Calu3 (cell line): Measurements from ENCODE around the gene CCHCR1. TPM values are rescaled to one million over a fixed set of nuclear protein-coding genes. Genes with fewer than 3 reads are reported as not detected.
"Not testable (repeated sequence)": the region's sequence is repeated elsewhere in the genome, so short reads cannot be mapped to it uniquely, and the experiment has no call there.

Experiments used
- BruUV-seq: library from RNA; stranded (reverse); fragments of 400-500 nt; replicated peaks from 2 replicates; lab custom pipeline; 2021; lab: Mats Ljungman, UMichigan
- CTCF ChIA-PET: fragments of 300-600 bp; sonication (Branson Sonifier 250); formaldehyde crosslinking; loops from one replicate; lab custom pipeline; 2022; ENCODE audit warnings: antibody characterized with exemption; lab: Charles Lee
- DNase-seq: peaks from one replicate; pipeline ENCODE4 v3.0.0; 2022
- H3K27ac Mint-ChIP-seq: one replicate; pipeline ENCODE4 v1.8.0; 2022; ENCODE audit warnings: mixed read lengths; ENCODE audit not compliant: unreplicated experiment
- H3K27me3 Mint-ChIP-seq: one replicate; pipeline ENCODE4 v1.8.0; 2022; ENCODE audit warnings: mixed read lengths; ENCODE audit not compliant: unreplicated experiment
- H3K36me3 Mint-ChIP-seq: one replicate; pipeline ENCODE4 v1.8.0; 2022; ENCODE audit warnings: mild to moderate bottlenecking, moderate library complexity, mixed read lengths; ENCODE audit not compliant: insufficient read depth, unreplicated experiment
- H3K4me1 Mint-ChIP-seq: one replicate; pipeline ENCODE4 v1.8.0; 2022; ENCODE audit warnings: mild to moderate bottlenecking, low read depth, mixed read lengths; ENCODE audit not compliant: unreplicated experiment
- H3K4me3 Mint-ChIP-seq: one replicate; pipeline ENCODE4 v1.8.0; 2022; ENCODE audit warnings: mild to moderate bottlenecking, low read depth, moderate library complexity, mixed read lengths; ENCODE audit not compliant: unreplicated experiment
- H3K9me3 Mint-ChIP-seq: one replicate; pipeline ENCODE4 v1.8.0; 2022; ENCODE audit warnings: low read depth, mixed read lengths; ENCODE audit not compliant: unreplicated experiment
- intact Hi-C: fragments of 100-400 bp; cut with micrococcal nuclease; formaldehyde crosslinking; loops from one replicate; pipeline ENCODE4 v1.10.0; 2022; ENCODE audit not compliant: unreplicated experiment
- total RNA-seq: library from RNA; stranded (reverse); gene quantifications from 2 replicates; pipeline ENCODE4 v1.2.3, GENCODE V29; 2022
- TF ChIP-seq, protein P1 (sequence below): fragments of 200-600 bp; IDR thresholded peaks from one replicate; pipeline ENCODE4 v1.8.0; 2022; ENCODE audit warnings: antibody characterized with exemption; ENCODE audit not compliant: unreplicated experiment

CCHCR1 gene
- total RNA-seq, 1 experiment from 2014 or later = 105 TPM

DNA sequence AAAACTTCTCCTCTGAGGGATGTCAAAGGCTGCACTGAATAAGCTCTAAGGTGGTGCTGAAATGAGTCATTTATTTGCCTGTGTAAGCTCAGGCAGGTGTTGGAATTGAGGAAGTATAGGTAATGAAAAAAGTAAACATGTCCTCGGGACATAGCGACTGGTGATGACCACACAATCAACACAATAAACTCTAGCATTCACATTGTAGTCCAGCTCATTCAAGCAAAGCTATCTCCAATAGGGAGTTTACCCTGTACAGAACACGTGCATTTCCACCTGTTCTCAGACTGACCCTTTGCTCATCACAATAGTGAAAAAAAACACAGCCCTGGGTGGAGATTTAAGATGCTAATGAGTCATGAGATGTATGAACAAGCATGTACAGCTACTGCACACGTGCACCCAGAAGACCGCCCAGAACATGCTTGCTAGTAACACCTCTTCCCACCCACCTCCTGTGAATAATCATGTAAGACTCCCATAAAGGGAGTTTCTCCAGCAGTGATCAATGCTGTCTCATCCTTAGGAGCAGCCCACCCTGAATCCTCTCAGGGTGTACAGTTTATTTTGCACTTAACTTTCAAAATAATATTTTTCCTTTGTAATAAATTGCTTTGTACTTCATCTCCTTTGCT lies 45.9 kb upstream of the CCHCR1 start:
- peaks cover 52% of the 10 kb centered on the region for H3K36me3 Mint-ChIP-seq
- no peaks in the 10 kb centered on the region for H3K27me3 Mint-ChIP-seq

DNA sequence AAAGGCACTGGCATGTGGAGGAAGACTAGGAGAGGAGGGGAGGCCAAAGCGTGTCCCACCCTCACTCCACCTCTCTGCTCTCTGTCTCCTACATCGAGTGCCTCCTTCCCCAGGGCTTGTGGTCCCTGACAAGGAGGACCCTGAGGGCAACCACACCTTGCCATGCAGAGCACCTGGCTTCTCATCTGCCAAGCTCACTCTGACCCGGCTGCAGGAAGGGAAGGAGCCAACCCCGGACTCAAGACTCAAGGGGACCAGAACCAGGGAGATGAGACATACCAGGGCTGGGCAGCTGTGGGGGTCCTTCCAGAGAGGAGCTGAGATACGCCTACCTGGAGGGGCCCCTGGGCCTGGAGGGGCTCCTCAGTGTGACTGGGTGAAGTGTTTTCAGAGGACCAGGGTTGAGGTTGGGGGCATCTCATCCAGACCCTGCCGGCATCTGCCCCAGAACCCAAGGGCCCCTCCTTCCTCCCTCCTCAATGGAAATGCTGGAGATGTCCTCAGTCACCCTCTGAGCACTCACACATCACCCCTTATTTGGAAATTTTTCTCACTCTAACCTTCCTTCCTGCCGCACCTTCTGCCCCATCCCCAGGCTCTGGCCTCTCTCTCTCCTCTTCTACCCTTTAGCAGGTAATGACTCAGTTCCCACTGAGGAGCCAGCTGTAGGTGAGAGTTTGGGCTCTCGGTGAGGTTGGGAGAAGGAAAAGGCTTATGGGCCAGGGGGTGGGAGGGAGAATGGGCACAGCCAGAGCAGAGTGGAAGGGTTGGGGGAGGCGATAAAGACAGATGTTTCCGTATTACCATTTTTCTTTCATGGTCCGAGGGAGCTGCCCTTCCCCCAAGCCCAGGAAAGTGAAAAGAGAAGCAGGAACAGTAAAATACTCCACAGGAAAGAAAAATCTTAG lies 44.9 kb upstream of the CCHCR1 start:
- Mint-ChIP-seq H3K27me3 (no peaks in the 10 kb centered on the region), H3K4me3 (peak overlapping the region; percentile 75), H3K9me3 (no peaks in the 10 kb centered on the region), H3K36me3 (peaks cover 58% of the 10 kb centered on the region), H3K4me1 (peaks cover 76% of the 10 kb centered on the region), H3K27ac (peak overlapping the region; percentile 99)
- intact Hi-C loops = loop anchor here (1.0 to 2.0 kb wide), 2 partner anchors 44 to 70 kb away; partner anchors contain the start of gene HLA-C
- CTCF ChIA-PET = interaction anchor here (0.6 to 2.7 kb wide), 13 partner anchors 10 to 705 kb away, joined by 3 to 20 read pairs (median 5); partner anchors contain the start of gene PSORS1C1
- no TSS peak for BruUV-seq
- TF ChIP-seq, protein P1, sequence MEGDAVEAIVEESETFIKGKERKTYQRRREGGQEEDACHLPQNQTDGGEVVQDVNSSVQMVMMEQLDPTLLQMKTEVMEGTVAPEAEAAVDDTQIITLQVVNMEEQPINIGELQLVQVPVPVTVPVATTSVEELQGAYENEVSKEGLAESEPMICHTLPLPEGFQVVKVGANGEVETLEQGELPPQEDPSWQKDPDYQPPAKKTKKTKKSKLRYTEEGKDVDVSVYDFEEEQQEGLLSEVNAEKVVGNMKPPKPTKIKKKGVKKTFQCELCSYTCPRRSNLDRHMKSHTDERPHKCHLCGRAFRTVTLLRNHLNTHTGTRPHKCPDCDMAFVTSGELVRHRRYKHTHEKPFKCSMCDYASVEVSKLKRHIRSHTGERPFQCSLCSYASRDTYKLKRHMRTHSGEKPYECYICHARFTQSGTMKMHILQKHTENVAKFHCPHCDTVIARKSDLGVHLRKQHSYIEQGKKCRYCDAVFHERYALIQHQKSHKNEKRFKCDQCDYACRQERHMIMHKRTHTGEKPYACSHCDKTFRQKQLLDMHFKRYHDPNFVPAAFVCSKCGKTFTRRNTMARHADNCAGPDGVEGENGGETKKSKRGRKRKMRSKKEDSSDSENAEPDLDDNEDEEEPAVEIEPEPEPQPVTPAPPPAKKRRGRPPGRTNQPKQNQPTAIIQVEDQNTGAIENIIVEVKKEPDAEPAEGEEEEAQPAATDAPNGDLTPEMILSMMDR = no peak
- peak; percentile 65 for DNase-seq

More for the DNA sequence above, 45.9 kb upstream of the CCHCR1 start:
- Mint-ChIP-seq H3K4me3 (peak overlapping the region; percentile 75), H3K4me1 (peaks cover 75% of the 10 kb centered on the region), H3K9me3 (no peaks in the 10 kb centered on the region), H3K27ac (peak overlapping the region; percentile 99)
- CTCF ChIA-PET = interaction anchor here (0.6 to 2.7 kb wide), 13 partner anchors 11 to 704 kb away, joined by 3 to 20 read pairs (median 5); partner anchors contain the start of gene PSORS1C1
- DNase-seq = peak; percentile 72
- TF ChIP-seq, protein P1 = no peak
- intact Hi-C loops = loop anchor here (1.0 to 2.0 kb wide), 2 partner anchors 43 to 69 kb away; partner anchors contain the start of gene HLA-C
- TSS peak; percentile 58 for BruUV-seq

DNA sequence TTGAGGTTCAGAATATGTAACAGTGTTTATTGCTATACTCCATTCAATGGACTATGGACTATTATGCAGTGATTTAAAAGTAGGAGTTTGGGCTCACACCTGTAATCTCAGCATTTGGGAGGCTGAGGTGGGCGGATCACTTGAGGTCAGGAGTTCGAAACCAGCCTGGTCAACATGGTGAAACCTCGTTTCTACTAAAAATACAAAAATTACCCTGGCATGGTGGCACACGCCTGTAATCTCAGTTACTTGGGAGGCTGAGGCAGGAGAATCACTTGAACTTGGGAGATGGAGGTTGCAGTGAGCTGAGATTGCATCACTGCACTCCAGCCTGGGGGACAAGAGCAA lies 41.5 kb upstream of the CCHCR1 start:
- CTCF ChIA-PET = interaction anchor here (1.0 kb wide), 1 partner anchor 167 kb away, joined by 3 read pairs; no protein-coding TSS in a partner anchor
- H3K27me3 Mint-ChIP-seq, intact Hi-C loops: not testable (repeated sequence)

DNA sequence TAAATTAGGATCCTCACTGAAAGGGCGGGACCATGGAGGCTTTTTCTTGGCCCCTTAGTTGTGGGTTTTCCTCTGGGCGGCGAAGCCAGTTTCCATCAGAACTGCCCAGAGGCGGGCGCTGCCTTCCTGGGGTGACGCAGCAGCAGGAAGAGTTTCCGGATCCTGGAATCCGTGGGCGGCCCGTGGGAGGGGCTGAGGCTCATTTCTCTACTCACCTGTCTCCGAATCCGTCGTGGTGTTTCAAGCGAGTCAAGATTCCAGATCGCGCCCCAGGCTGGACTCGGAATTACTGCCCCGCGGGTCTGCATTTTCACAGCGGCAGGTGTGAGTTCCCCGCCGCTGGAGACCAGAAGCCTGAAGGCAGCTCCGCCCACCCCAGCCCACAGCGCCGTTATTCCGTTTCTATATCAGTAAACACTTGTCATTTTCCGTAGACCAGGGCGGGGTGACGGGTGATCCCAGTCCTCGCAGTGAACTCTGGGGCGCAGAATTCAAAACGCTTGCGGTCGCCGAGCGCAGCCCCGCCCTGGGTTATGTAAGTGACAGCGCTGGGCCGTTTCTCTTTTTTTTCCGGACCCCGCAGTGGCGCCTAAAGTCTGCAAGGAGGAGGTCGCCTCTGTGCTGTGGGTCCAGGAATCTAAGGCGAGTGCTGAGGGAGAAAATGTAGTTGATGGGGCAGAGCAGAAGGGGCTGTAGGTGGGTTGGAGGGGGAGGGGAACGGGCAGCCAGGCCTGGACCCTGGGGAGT lies 40.1 kb upstream of the CCHCR1 start:
- Mint-ChIP-seq H3K27me3 (no peaks in the 10 kb centered on the region), H3K27ac (peak overlapping the region; percentile 33), H3K36me3 (peaks cover 45% of the 10 kb centered on the region), H3K4me1 (peaks cover 61% of the 10 kb centered on the region), H3K4me3 (peak overlapping the region; percentile 88), H3K9me3 (peaks cover 3% of the 10 kb centered on the region)
- CTCF ChIA-PET = interaction anchor here (0.6 to 3.5 kb wide), 4 partner anchors 30 to 181 kb away, joined by 3 to 77 read pairs (median 4); no protein-coding TSS in a partner anchor
- TF ChIP-seq, protein P1 = no peak
- BruUV-seq = TSS peak; percentile 87
- peak; percentile 95 for DNase-seq
- intact Hi-C loops = loop anchor here (1.0 kb wide), 1 partner anchor 170 kb away; no protein-coding TSS in a partner anchor

More for the DNA sequence above, 41.5 kb upstream of the CCHCR1 start:
- DNase-seq, H3K9me3 Mint-ChIP-seq, BruUV-seq: not testable (repeated sequence)
- Mint-ChIP-seq H3K4me3 (peak overlapping the region; percentile 88), H3K4me1 (peaks cover 74% of the 10 kb centered on the region), H3K36me3 (peaks cover 58% of the 10 kb centered on the region), H3K27ac (peak overlapping the region; percentile 45)

DNA sequence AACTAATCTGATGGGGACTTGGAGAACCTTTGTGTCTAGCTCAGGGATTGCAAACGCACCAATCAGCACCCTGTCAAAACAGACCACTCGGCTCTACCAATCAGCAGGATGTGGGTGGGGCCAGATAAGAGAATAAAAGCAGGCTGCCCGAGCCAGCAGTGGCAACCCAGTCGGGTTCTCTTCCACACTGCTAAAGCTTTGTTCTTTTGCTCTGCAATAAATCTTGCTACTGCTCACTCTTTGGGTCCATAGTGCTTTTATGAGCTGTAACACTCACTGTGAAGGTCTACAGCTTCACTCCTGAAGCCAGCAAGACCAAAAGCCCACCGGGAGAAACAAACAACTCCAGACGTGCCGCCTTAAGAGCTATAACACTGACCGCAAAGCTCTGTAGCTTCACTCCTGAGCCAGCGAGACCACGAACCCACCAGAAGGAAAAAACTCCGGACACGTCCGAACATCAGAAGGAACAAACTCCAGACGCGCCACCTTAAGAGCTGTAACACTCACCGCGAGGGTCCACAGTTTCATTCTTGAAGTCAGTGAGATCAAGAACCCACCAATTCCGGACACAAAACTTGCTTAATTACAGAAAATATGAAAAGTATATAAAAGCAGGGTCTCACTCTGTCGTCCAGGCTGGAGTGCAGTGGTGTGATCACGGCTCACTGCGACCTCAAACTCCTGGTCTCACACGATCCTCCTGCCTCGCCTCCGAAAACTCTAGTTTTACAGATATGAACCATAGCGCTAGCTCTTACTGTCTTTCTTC lies 38.8 kb upstream of the CCHCR1 start:
- intact Hi-C loops = loop anchor here (1.0 kb wide), 1 partner anchor 171 kb away; no protein-coding TSS in a partner anchor
- DNase-seq, BruUV-seq, H3K27me3 Mint-ChIP-seq, H3K9me3 Mint-ChIP-seq: not testable (repeated sequence)
- peak overlapping the region; percentile 88 for H3K4me3 Mint-ChIP-seq
- H3K4me1 Mint-ChIP-seq = peaks cover 48% of the 10 kb centered on the region
- peak overlapping the region; percentile 33 for H3K27ac Mint-ChIP-seq
- peaks cover 40% of the 10 kb centered on the region for H3K36me3 Mint-ChIP-seq
- CTCF ChIA-PET = interaction anchor here (0.9 to 3.5 kb wide), 5 partner anchors 50 to 176 kb away, joined by 3 to 77 read pairs (median 3); no protein-coding TSS in a partner anchor
